Neutrophil (primary cell): ENCODE measurements around the gene SNTG2.

Experiments
- H3K27ac ChIP-seq: fragments of 200-600 bp; sonication (generic); 2 replicates; pipeline ENCODE4 v1.5.1; 2016; ENCODE audit warnings: mild to moderate bottlenecking, moderate library complexity
- H3K27me3 ChIP-seq: fragments of 200-600 bp; sonication (generic); 2 replicates; pipeline ENCODE4 v1.6.0; 2016; ENCODE audit warnings: mild to moderate bottlenecking
- H3K36me3 ChIP-seq: fragments of 200-600 bp; sonication (generic); 2 replicates; pipeline ENCODE4 v1.5.1; 2017
- H3K4me1 ChIP-seq, 2 experiments: fragments of 200-600 bp in 1 of 2; sonication (generic) in 1 of 2; 1 replicate in 1 of 2; 2 replicates in 1 of 2; pipeline versions ENCODE4 v1.5.1 to v1.6.1; 2013 to 2016; ENCODE audit warnings: low read depth in 1 of 2, low read length in 1 of 2, mild to moderate bottlenecking in 1 of 2, moderate library complexity in 1 of 2; ENCODE audit not compliant: control insufficient read depth in 1 of 2, insufficient read depth in 1 of 2
- H3K4me3 ChIP-seq, 2 experiments: fragments of 200-600 bp in 1 of 2; sonication (generic) in 1 of 2; 1 replicate in 1 of 2; 2 replicates in 1 of 2; pipeline ENCODE4 v1.5.1; 2013 to 2016; ENCODE audit warnings: low read depth in 1 of 2, low read length in 1 of 2, mild to moderate bottlenecking in 1 of 2, moderate library complexity in 1 of 2
- H3K9me3 ChIP-seq: fragments of 200-600 bp; sonication (generic); 2 replicates; pipeline ENCODE4 v1.5.1; 2016
- TF ChIP-seq, protein P1 (sequence below): fragments of 200-600 bp; sonication (generic); IDR thresholded peaks from 2 replicates; pipeline ENCODE4 v1.5.1; 2016; ENCODE audit warnings: antibody characterized with exemption

The SNTG2 gene

DNA sequence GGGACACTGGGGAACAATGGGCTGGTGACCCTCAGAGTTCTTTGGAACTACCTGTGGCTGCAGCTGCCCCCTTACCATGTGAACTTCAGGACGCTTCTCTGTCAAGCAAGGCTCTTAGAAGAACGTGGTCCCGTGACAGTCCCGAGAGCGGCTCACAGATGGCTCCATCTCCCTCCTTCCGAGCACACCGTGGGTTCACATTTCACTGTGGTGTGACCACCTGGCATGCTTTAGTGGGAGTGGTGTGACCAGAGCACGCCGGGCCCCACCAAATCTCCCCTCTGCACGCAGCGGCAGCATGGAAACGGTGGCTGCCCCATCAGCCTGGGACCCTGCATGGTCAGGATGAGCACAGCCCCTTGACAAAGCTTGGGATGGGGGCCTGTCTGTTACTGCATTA lies 452.9 kb downstream of the SNTG2 start:
- no peaks in the 10 kb centered on the region for H3K9me3 ChIP-seq
- H3K36me3 ChIP-seq = no peaks in the 10 kb centered on the region
- H3K27ac ChIP-seq = no peak overlapping the region
- no peaks in the 10 kb centered on the region for H3K4me1 ChIP-seq
- TF ChIP-seq, protein P1, sequence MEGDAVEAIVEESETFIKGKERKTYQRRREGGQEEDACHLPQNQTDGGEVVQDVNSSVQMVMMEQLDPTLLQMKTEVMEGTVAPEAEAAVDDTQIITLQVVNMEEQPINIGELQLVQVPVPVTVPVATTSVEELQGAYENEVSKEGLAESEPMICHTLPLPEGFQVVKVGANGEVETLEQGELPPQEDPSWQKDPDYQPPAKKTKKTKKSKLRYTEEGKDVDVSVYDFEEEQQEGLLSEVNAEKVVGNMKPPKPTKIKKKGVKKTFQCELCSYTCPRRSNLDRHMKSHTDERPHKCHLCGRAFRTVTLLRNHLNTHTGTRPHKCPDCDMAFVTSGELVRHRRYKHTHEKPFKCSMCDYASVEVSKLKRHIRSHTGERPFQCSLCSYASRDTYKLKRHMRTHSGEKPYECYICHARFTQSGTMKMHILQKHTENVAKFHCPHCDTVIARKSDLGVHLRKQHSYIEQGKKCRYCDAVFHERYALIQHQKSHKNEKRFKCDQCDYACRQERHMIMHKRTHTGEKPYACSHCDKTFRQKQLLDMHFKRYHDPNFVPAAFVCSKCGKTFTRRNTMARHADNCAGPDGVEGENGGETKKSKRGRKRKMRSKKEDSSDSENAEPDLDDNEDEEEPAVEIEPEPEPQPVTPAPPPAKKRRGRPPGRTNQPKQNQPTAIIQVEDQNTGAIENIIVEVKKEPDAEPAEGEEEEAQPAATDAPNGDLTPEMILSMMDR = no peak
- H3K4me3 ChIP-seq = no peak overlapping the region
- no peaks in the 10 kb centered on the region for H3K27me3 ChIP-seq

DNA sequence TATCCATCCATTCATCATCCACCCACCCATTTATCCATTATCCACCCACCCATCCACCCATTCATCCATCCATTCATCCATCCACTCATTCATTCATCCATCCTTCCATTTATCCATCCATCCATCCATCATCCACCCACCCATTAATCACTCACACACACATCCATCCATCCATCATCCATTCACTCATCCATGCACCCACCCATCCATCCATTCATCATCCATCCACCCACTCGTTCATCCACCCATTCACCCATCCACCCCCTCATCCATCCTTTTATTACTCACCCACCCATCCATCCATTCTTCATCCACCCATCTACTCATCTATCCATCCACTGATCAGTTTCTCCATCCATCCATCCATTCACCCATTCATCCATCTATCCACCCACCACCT lies 454.5 kb downstream of the SNTG2 start:
- Histone ChIP-seq H3K27me3 (no peaks in the 10 kb centered on the region), H3K4me3 (no peak overlapping the region), H3K4me1 (no peaks in the 10 kb centered on the region), H3K27ac (no peak overlapping the region), H3K9me3 (no peaks in the 10 kb centered on the region), H3K36me3 (no peaks in the 10 kb centered on the region)
- TF ChIP-seq, protein P1 = no peak

DNA sequence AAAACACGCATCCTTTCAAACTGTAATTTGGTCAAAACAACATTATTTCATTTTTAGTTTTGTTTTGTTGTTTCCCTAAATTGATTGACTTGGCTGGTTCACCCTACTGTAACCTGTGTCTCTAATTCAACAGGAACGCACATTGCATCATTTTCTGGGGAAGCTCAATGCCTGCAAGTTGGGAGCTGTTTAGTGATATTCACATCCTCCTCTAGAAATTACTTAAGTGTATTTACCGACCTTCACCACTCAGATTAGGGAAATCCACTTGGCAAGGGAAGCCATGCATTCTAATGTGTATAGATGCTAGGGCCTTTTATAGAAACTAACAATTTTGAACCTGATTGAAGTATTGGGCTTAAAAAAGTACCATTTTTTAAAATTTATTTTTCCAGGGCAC lies 455.3 kb downstream of the SNTG2 start:
- no peaks in the 10 kb centered on the region for H3K36me3 ChIP-seq
- no peaks in the 10 kb centered on the region for H3K27me3 ChIP-seq
- TF ChIP-seq, protein P1 = no peak
- H3K27ac ChIP-seq = no peak overlapping the region
- H3K4me3 ChIP-seq = no peak overlapping the region
- no peaks in the 10 kb centered on the region for H3K4me1 ChIP-seq
- H3K9me3 ChIP-seq = no peaks in the 10 kb centered on the region

DNA sequence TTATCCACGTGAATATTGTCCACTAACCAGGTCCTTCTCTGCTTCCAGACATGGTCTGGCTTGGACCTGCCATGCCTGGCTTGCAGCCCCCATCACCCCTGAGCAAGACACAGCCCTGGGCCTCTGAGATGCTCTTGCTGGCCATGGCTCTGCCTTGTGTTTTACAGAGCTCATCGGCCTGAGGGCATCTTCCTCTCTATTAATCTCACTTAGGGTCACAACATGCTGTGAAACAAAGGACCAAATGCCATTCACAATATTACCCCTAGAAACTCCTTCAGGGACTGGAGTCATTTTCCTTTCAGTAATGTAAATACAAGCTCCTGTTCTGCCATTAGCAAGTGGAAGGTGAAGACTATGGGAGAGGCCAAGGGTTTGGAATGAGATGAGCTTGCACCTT lies 455.8 kb downstream of the SNTG2 start:
- Histone ChIP-seq H3K4me3 (no peak overlapping the region), H3K9me3 (no peaks in the 10 kb centered on the region)

DNA sequence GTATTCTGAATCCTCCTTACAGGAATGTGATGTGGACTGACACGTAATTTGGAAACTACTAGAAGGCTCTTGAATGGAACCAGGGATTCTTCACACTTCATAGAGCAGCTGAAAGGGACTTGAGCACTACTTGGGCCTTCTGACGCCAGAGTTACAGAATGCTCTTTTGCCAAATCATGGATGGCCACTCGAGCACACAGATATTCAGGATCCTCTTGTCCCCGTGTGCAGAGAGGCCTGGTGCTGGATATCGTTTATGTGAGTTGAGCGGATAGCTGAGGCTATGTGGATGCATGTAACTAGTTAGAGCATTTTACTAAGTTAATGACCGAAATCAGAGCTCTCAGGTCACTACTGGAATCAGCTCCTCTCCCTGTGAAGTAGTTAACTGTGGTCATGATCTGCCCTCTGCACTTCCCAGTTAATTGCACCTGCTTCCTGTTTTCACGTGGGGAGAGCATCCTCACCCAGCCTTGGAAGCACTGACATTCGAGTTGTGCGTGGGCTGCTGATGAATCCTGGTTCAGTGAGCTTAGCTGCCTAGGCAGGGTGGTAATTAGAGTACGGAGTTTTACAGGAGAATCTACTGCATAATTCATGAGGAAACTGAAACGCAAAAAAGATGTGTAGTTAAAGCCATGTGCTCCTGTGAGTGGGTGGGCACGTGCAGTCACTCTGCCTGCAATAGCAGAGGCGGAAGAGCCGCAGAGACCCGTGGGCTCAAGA lies 457.5 kb downstream of the SNTG2 start:
- Histone ChIP-seq H3K27me3 (no peaks in the 10 kb centered on the region), H3K4me1 (no peaks in the 10 kb centered on the region), H3K4me3 (no peak overlapping the region), H3K9me3 (no peaks in the 10 kb centered on the region), H3K36me3 (no peaks in the 10 kb centered on the region), H3K27ac (no peak overlapping the region)
- TF ChIP-seq, protein P1 = no peak

More for the DNA sequence above, 455.8 kb downstream of the SNTG2 start:
- Histone ChIP-seq H3K27ac (no peak overlapping the region), H3K27me3 (no peaks in the 10 kb centered on the region), H3K4me1 (no peaks in the 10 kb centered on the region), H3K36me3 (no peaks in the 10 kb centered on the region)
- TF ChIP-seq, protein P1 = no peak
